ENCODE results near the gene FAM9C. TPM values are rescaled to one million over a fixed set of nuclear protein-coding genes. Genes with fewer than 3 reads are reported as not detected.

Gene FAM9C
- total and polyA plus RNA-seq, 2 donors (not counting 1 experiment from before 2014, with no cell fraction given), result not detected

- Mint-ChIP-seq H3K27ac (peak overlapping the region; percentile 95), H3K27me3 (no peaks in the 10 kb centered on the region), H3K4me3 (peak overlapping the region; percentile 68), H3K9me3 (ENCODE audit: insufficient read depth) (no peaks in the 10 kb centered on the region), H3K4me1 (peaks cover 83% of the 10 kb centered on the region)
- ATAC-seq (ENCODE audit: low read depth), result peak; percentile 54
- Histone ChIP-seq H2AFZ (ENCODE audit: insufficient read depth, low read depth, low read length, poor library complexity, severe bottlenecking) (peak overlapping the region; percentile 31), H3K27ac (ENCODE audit: low read length in 2 of 2) (peak overlapping the region; percentile 98), H3K4me2 (replicated peaks; ENCODE audit: low read depth, low read length, poor library complexity, severe bottlenecking) (peak overlapping the region; percentile 55), H3K79me2 (ENCODE audit: control insufficient read depth, insufficient read depth, low read length) (peaks cover 8% of the 10 kb centered on the region), H3K4me3 (ENCODE audit: control extremely low read depth in 1 of 5, extremely low read depth in 1 of 5, insufficient read depth in 1 of 5, low read depth in 2 of 5, low read length in 4 of 5) (peak overlapping the region in 2 of 5 experiments; percentile 9 to 29), H3K4me1 (ENCODE audit: control insufficient read depth in 2 of 2, insufficient read depth in 2 of 2, low read length in 2 of 2) (peaks cover 96 to 98% of the 10 kb centered on the region in 2 donors), H3K9ac (ENCODE audit: low read length) (peak overlapping the region; percentile 10), H3K9me3 (ENCODE audit: control extremely low read depth in 1 of 3, control insufficient read depth in 2 of 3, insufficient read depth in 1 of 3, low read length in 2 of 3) (no peaks in the 10 kb centered on the region), H3K27me3 (replicated peaks in 1 of 4; ENCODE audit: control extremely low read depth in 1 of 4, control insufficient read depth in 3 of 4, insufficient read depth in 4 of 4, low read length in 3 of 4) (no peaks in the 10 kb centered on the region), H4K20me1 (ENCODE audit: control insufficient read depth, insufficient read depth, low read length, poor library complexity, severe bottlenecking) (no peaks in the 10 kb centered on the region), H3K36me3 (replicated peaks in 1 of 2; ENCODE audit: control extremely low read depth in 1 of 2, control insufficient read depth in 1 of 2, extremely low read depth in 1 of 2, insufficient read depth in 2 of 2, low read length in 1 of 2) (no peaks in the 10 kb centered on the region)
- no CpG with 5 or more reads among the region's 6 CpGs for WGBS (ENCODE audit: insufficient coverage)
- ChIA-PET POLR2A (interaction anchor here (0.7 to 2.2 kb wide), 9 partner anchors 68 to 659 kb away, joined by 3 to 9 read pairs (median 4); partner anchors contain the start of gene TMSB4X), CTCF (interaction anchor here (0.7 to 2.7 kb wide), 13 partner anchors 10 to 407 kb away, joined by 3 to 10 read pairs (median 4); no protein-coding TSS in a partner anchor)
- peak; percentile 63 for DNase-seq
- intact Hi-C loops (cut with micrococcal nuclease), result no loop called here
- TF ChIP-seq CTCF (IDR thresholded peaks at IDR 0.05), result no peak
- TF ChIP-seq EZH2 (IDR thresholded peaks at IDR 0.05; ENCODE audit: borderline replicate concordance, insufficient read depth, low read depth, low read length, poor library complexity, severe bottlenecking), result no peak
Measured at GRCh38 chrX:13081395-13082205, 37.2 kb upstream of the FAM9C start.

Data from B cell (primary cell).